ENCODE results near the gene REM1. TPM values are rescaled to one million over a fixed set of nuclear protein-coding genes. Genes with fewer than 3 reads are reported as not detected.
"Not testable (repeated sequence)": the region's sequence is repeated elsewhere in the genome, so short reads cannot be mapped to it uniquely, and the experiment has no call there.

The REM1 gene
- total and polyA plus RNA-seq, 7 donors = 0.91 to 2.8 (median 1.0) TPM

- intact Hi-C loops (cut with DNase I) = loop anchor here in 1 of 2 donors (1.0 kb wide), 1 partner anchor 43 kb away; no protein-coding TSS in a partner anchor
- not testable (repeated sequence) for H3K36me3 ChIP-seq (ENCODE audit: insufficient read depth in 1 of 2, low read depth in 1 of 2); H3K27ac ChIP-seq
These were observed 28.0 kb downstream of the REM1 start for GRCh38 chr20:31502884-31503673.

DNA sequence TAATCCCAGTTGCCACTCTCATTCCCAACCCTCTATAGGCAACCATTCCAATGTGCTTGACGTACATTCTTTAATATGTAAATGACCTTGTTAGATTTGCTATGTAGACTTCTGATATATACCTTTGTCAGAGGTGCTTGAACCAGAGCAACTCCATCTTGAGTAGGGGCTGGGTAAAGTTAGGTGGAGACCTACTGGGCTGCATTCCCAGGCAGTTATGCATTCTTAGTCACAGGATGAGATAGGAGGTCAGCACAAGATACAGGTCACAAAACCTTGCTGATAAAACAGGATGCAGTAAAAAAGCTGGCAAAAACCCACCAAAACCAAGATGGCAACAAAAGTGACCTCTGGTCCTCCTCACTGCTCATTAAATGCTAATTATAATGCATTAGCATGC, 30.8 kb downstream of the REM1 start:
- DNase-seq (no peak), ATAC-seq (no peak)
- WGBS, 3 donors = 79 to 90% (median 83%) methylated on average over 1 of the region's 1 CpG
- peaks cover 0 to 19% (median 0%) of the 10 kb centered on the region in 3 donors for H3K27me3 ChIP-seq (ENCODE audit: insufficient read depth in 3 of 3, low read length in 2 of 3)
- no peak overlapping the region for H3K27ac ChIP-seq
- no peaks in the 10 kb centered on the region for H3K4me1 ChIP-seq
- no peaks in the 10 kb centered on the region for H3K9me3 ChIP-seq
- H3K36me3 ChIP-seq (ENCODE audit: insufficient read depth in 1 of 2, low read depth in 1 of 2) = no peaks in the 10 kb centered on the region
- intact Hi-C loops (cut with DNase I) = no loop called here
- no peak overlapping the region for H3K4me3 ChIP-seq
- no peak for TF ChIP-seq CTCF (IDR thresholded peaks at IDR 0.05)

More at GRCh38 chr20:31502884-31503673, 28.0 kb downstream of the REM1 start:
- peak; percentile 91 for TF ChIP-seq CTCF (IDR thresholded peaks at IDR 0.05)
- DNase-seq = peak; percentile 87 to 90
- WGBS, 3 donors = 28 to 32% (median 30%) methylated on average over 20 of the region's 20 CpGs
- H3K4me3 ChIP-seq, H3K4me1 ChIP-seq, H3K9me3 ChIP-seq: not testable (repeated sequence)
- H3K27me3 ChIP-seq (ENCODE audit: insufficient read depth in 3 of 3, low read length in 2 of 3) = peaks cover 0 to 11% (median 0%) of the 10 kb centered on the region in 3 donors
- peak; percentile 80 to 95 (median 94) for ATAC-seq

- TF ChIP-seq CTCF (IDR thresholded peaks at IDR 0.05) = no peak
- Histone ChIP-seq H3K27me3 (ENCODE audit: insufficient read depth in 3 of 3, low read length in 2 of 3) (peaks cover 0 to 19% (median 0%) of the 10 kb centered on the region in 3 donors), H3K27ac (no peak overlapping the region), H3K4me1 (no peaks in the 10 kb centered on the region), H3K9me3 (no peaks in the 10 kb centered on the region), H3K36me3 (ENCODE audit: insufficient read depth in 1 of 2, low read depth in 1 of 2) (no peaks in the 10 kb centered on the region), H3K4me3 (no peak overlapping the region)
- intact Hi-C loops (cut with DNase I) = no loop called here
- no peak for ATAC-seq
- 76 to 78% (median 77%) methylated on average over 5 of the region's 5 CpGs for WGBS, 3 donors
- no peak for DNase-seq
These were observed 33.6 kb downstream of the REM1 start for GRCh38 chr20:31508517-31509244.

GRCh38 chr20:31514154-31515071, 39.3 kb downstream of the REM1 start, which contains the start of gene HM13:
Gene HM13 (plus strand): TSS chr20:31514442. CDS start chr20:31514552, 110 bp downstream.
- Histone ChIP-seq H3K36me3 (ENCODE audit: insufficient read depth in 1 of 2, low read depth in 1 of 2) (peaks cover 2 to 15% of the 10 kb centered on the region in 2 donors), H3K4me1 (peaks cover 33% of the 10 kb centered on the region), H3K9me3 (no peaks in the 10 kb centered on the region), H3K4me3 (peak within 1 kb of the TSS; percentile 99), H3K27me3 (ENCODE audit: insufficient read depth in 3 of 3, low read length in 2 of 3) (no peaks in the 10 kb centered on the region), H3K27ac (peak within 1 kb of the TSS; percentile 95)
- intact Hi-C loops (cut with DNase I) = no loop called here
- peak; percentile 96 for TF ChIP-seq CTCF (IDR thresholded peaks at IDR 0.05)
- DNase-seq = peak; percentile 92 to 96
- WGBS, 3 donors = 0% methylated on average over 81 to 86 of the region's 86 CpGs
- peak; percentile 96 to 99 (median 96) for ATAC-seq
